IMR-90 (cell line): Measurements from ENCODE around the gene EFCC1. TPM values are rescaled to one million over a fixed set of nuclear protein-coding genes. Genes with fewer than 3 reads are reported as not detected.

ENCODE experiments used
- ATAC-seq: fragments of 200-7000 bp; cut with Tn5 transposase; 2 replicates; pipeline ENCODE4 v1.9.1; 2020; ENCODE audit warnings: low read depth, mild to moderate bottlenecking, moderate library complexity
- BruUV-seq: library from RNA; stranded (reverse); fragments of 400-500 nt; replicated peaks from 2 replicates; lab custom pipeline; 2021; lab: Mats Ljungman, UMichigan
- CTCF ChIA-PET: fragments of 300-600 bp; formaldehyde crosslinking; extraction: SDS; loops from one replicate; lab custom pipeline; 2021; ENCODE audit warnings: antibody characterized with exemption; lab: Yijun Ruan, JAX
- POLR2A ChIA-PET: fragments of 300-600 bp; sonication (Branson Sonifier 250); formaldehyde crosslinking; loops from one replicate; lab custom pipeline; 2022; ENCODE audit warnings: antibody characterized with exemption; ENCODE audit not compliant: unreplicated experiment; lab: Charles Lee
- DNase-seq: peaks from one replicate; pipeline ENCODE4 v3.0.0; 2013
- H2AFZ ChIP-seq: replicated peaks from 2 replicates; pipeline ENCODE3; 2013; ENCODE audit warnings: low read length, mild to moderate bottlenecking; ENCODE audit not compliant: poor library complexity
- H2AK5ac ChIP-seq: 2 replicates; pipeline ENCODE4 v1.6.1; 2013; ENCODE audit warnings: low read depth, low read length, inconsistent platforms
- H2AK9ac ChIP-seq: replicated peaks from 2 replicates; pipeline ENCODE3; 2013; ENCODE audit warnings: mild to moderate bottlenecking, low read depth, low read length, moderate library complexity; ENCODE audit not compliant: poor library complexity
- H2BK120ac ChIP-seq: 2 replicates; pipeline ENCODE4 v1.6.1; 2013; ENCODE audit warnings: low read depth, low read length, inconsistent platforms
- H2BK15ac ChIP-seq: 3 replicates; pipeline ENCODE4 v1.6.1; 2013; ENCODE audit warnings: low read depth, low read length, inconsistent platforms
- H2BK20ac ChIP-seq: 2 replicates; pipeline ENCODE4 v1.6.1; 2013; ENCODE audit warnings: low read depth, mild to moderate bottlenecking, inconsistent platforms, low read length, moderate library complexity
- H2BK5ac ChIP-seq: 2 replicates; pipeline ENCODE4 v1.6.1; 2013; ENCODE audit warnings: mild to moderate bottlenecking, low read depth, low read length, inconsistent platforms; ENCODE audit not compliant: poor library complexity, severe bottlenecking
- H3K14ac ChIP-seq: replicated peaks from 2 replicates; pipeline ENCODE4 v1.6.1; 2013; ENCODE audit warnings: low read depth, low read length, inconsistent platforms
- H3K18ac ChIP-seq: 2 replicates; pipeline ENCODE4 v1.6.1; 2013; ENCODE audit warnings: low read depth, low read length, control low read depth
- H3K23ac ChIP-seq: 2 replicates; pipeline ENCODE4 v1.6.1; 2013; ENCODE audit warnings: low read depth, low read length, inconsistent platforms
- H3K27ac ChIP-seq: 2 replicates; pipeline ENCODE4 v1.5.1; 2013; ENCODE audit warnings: mild to moderate bottlenecking, control low read depth, low read length; ENCODE audit not compliant: insufficient read depth
- H3K27me3 ChIP-seq: 2 replicates; pipeline ENCODE4 v1.6.1; 2013; ENCODE audit warnings: low read length; ENCODE audit not compliant: control insufficient read depth, insufficient read depth
- H3K36me3 ChIP-seq: 2 replicates; pipeline ENCODE4 v1.6.1; 2013; ENCODE audit warnings: low read length, mixed read lengths; ENCODE audit not compliant: control insufficient read depth, insufficient read depth
- H3K4ac ChIP-seq: 2 replicates; pipeline ENCODE4 v1.6.1; 2013; ENCODE audit warnings: low read depth, low read length, inconsistent platforms
- H3K4me1 ChIP-seq: 2 replicates; pipeline ENCODE4 v1.6.1; 2013; ENCODE audit warnings: low read length, mixed read lengths; ENCODE audit not compliant: control insufficient read depth, insufficient read depth
- H3K4me2 ChIP-seq: 2 replicates; pipeline ENCODE4 v1.6.1; 2013; ENCODE audit warnings: low read depth, mild to moderate bottlenecking, control low read depth, low read length, moderate library complexity
- H3K4me3 ChIP-seq: 2 replicates; pipeline ENCODE4 v1.5.1; 2013; ENCODE audit warnings: low read depth, mild to moderate bottlenecking, control low read depth, low read length, moderate library complexity; ENCODE audit not compliant: insufficient read depth
- H3K56ac ChIP-seq: 2 replicates; pipeline ENCODE4 v1.6.1; 2013; ENCODE audit warnings: low read length, inconsistent platforms; ENCODE audit not compliant: insufficient read depth; ENCODE audit errors: extremely low read depth
- H3K79me1 ChIP-seq, 2 experiments: 2 replicates each; pipeline ENCODE4 v1.6.1; 2013; ENCODE audit warnings: low read length in 2 of 2, inconsistent platforms in 1 of 2, low read depth in 1 of 2
- H3K9ac ChIP-seq: 2 replicates; pipeline ENCODE4 v1.6.1; 2013; ENCODE audit warnings: low read depth, low read length, control low read depth
- H3K9me1 ChIP-seq: 2 replicates; pipeline ENCODE4 v1.6.1; 2013; ENCODE audit warnings: low read length, inconsistent platforms; ENCODE audit not compliant: insufficient read depth
- H3K9me3 ChIP-seq: 2 replicates; pipeline ENCODE4 v1.6.1; 2013; ENCODE audit warnings: low read length; ENCODE audit not compliant: control insufficient read depth, insufficient read depth
- H4K20me1 ChIP-seq: 2 replicates; pipeline ENCODE4 v1.6.1; 2013; ENCODE audit warnings: low read length, inconsistent platforms; ENCODE audit not compliant: insufficient read depth
- H4K5ac ChIP-seq: 2 replicates; pipeline ENCODE4 v1.6.1; 2013; ENCODE audit warnings: mild to moderate bottlenecking, low read depth, low read length, control low read depth
- H4K8ac ChIP-seq, 2 experiments: 2 replicates each; pipeline ENCODE4 v1.6.1; 2013; ENCODE audit warnings: low read depth in 2 of 2, low read length in 2 of 2, control low read depth in 1 of 2, inconsistent platforms in 1 of 2
- H4K91ac ChIP-seq: 2 replicates; pipeline ENCODE4 v1.6.1; 2013; ENCODE audit warnings: low read depth, low read length, inconsistent platforms; ENCODE audit not compliant: insufficient read depth
- CHD1 ChIP-seq: IDR thresholded peaks from 2 replicates; pipeline ENCODE4 v1.6.1; 2012; ENCODE audit warnings: low read depth, low read length, improper control_type of control experiment
- CTCF ChIP-seq: conservative IDR thresholded peaks from 2 replicates; pipeline ENCODE4 v1.5.1; 2012; ENCODE audit warnings: mild to moderate bottlenecking, low read depth, low read length, improper control_type of control experiment
- MXI1 ChIP-seq: IDR thresholded peaks from 2 replicates; pipeline ENCODE4 v1.6.1; 2012; ENCODE audit warnings: low read depth, mild to moderate bottlenecking, low read length, moderate library complexity, borderline replicate concordance
- RAD21 ChIP-seq: IDR thresholded peaks from 2 replicates; pipeline ENCODE4 v1.6.1; 2012; ENCODE audit warnings: low read length, improper control_type of control experiment
- RCOR1 ChIP-seq: IDR thresholded peaks from 2 replicates; pipeline ENCODE4 v1.6.1; 2012; ENCODE audit warnings: mild to moderate bottlenecking, low read length, improper control_type of control experiment; ENCODE audit not compliant: insufficient replicate concordance
- WGBS, 2 experiments: methylation state at CpG; one replicate each; pipeline versions ENCODE4 v1.1.5 to v1.1.7; 2013; ENCODE audit warnings: missing lambda C conversion rate in 2 of 2; ENCODE audit not compliant: insufficient read length in 1 of 2; ENCODE audit errors: extremely low coverage in 2 of 2; 5-methylcytosine and 5-hydroxymethylcytosine counted together
- dilution Hi-C: fragments of 300-500 bp; cut with HindIII; formaldehyde crosslinking; loops from one replicate; pipeline ENCODE4 v1.14.3; 2018; ENCODE audit warnings: low sequenced_read_pairs; ENCODE audit not compliant: unreplicated experiment
- in situ Hi-C: fragments of 300-500 bp; cut with MboI; formaldehyde crosslinking; loops from 3 replicates; pipeline ENCODE4 v1.14.3; 2019; ENCODE audit warnings: low sequenced_read_pairs, inconsistent platforms, mixed read lengths
- intact Hi-C: fragments of 100-400 bp; cut with micrococcal nuclease; formaldehyde crosslinking; loops from 2 replicates; pipeline ENCODE4 v1.10.0; 2022
- polyA plus RNA-seq, 3 experiments: library from polyadenylated mRNA; depleted of rRNA; stranded (reverse); fragments of >200 nt; gene quantifications; 2 replicates each; pipeline ENCODE4 v1.2.3, GENCODE V29; 2012; ENCODE audit warnings: low replicate concordance in 1 of 3
- total RNA-seq: library from RNA; depleted of rRNA; stranded (reverse); fragments of >200 nt; gene quantifications from 2 replicates; pipeline ENCODE4 v1.2.3, GENCODE V29; 2012

EFCC1 gene
- total and polyA plus RNA-seq, 2 of the 4 experiments (the other 2 are of a cell fraction) = not detected

DNA sequence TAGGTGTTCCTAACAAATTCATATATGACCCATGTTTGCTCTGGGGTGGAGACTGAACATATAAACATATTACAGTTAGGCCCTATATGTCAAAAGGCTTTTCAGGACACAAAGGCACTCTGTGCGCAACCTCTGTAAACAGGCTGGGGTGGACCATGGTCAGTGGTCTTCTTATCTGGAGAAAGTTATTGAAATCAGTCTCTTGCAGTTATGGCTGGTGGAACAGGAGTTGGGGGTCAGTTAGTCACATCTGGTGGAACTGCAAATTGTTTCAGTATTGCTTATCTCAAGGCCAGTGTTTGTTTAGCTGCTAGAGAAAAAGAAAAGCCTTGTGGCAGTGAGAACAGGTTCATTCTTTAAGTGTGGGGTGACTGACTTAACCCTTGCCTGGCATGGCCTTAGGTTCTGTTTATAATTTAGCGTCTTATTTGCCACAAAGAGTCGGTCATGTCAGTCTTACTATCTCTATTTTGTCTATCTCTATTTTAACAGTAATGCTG lies 53.6 kb downstream of the EFCC1 start:
- no peaks in the 10 kb centered on the region for H4K20me1 ChIP-seq
- in situ Hi-C loops (loop anchor here (10.0 kb wide), 1 partner anchor 190 kb away; the partner anchor contains the start of gene COPG1), dilution Hi-C loops (no loop called here), intact Hi-C loops (loop anchor here (5.0 to 10.0 kb wide), 2 partner anchors 60 to 193 kb away; partner anchors contain the start of gene COPG1)
- H3K27ac ChIP-seq = no peak overlapping the region
- no peak overlapping the region for H2AFZ ChIP-seq
- H2AK9ac ChIP-seq = no peak overlapping the region
- no peaks in the 10 kb centered on the region for H3K9me1 ChIP-seq
- H3K36me3 ChIP-seq = no peaks in the 10 kb centered on the region
- no peak for TF ChIP-seq RCOR1
- no peak for TF ChIP-seq MXI1
- TF ChIP-seq RAD21 = no peak
- no peak for TF ChIP-seq CTCF
- TF ChIP-seq CHD1 = no peak
- peaks cover 2% of the 10 kb centered on the region; the same call in 1 of the 2 replicates for H3K4me1 ChIP-seq
- H3K4me3 ChIP-seq = no peak overlapping the region
- H2AK5ac ChIP-seq = no peak overlapping the region
- no peak overlapping the region for H2BK120ac ChIP-seq
- no peak overlapping the region for H2BK5ac ChIP-seq
- H2BK15ac ChIP-seq = no peak overlapping the region
- DNase-seq (no peak), ATAC-seq (no peak)
- no peaks in the 10 kb centered on the region for H3K9me3 ChIP-seq
- H4K91ac ChIP-seq = no peak overlapping the region
- H3K4me2 ChIP-seq = no peak overlapping the region
- no peak overlapping the region for H3K9ac ChIP-seq
- H4K8ac ChIP-seq = no peak overlapping the region
- no CpG with 5 or more reads among the region's 3 CpGs for WGBS, 2 experiments
- no peak overlapping the region for H3K14ac ChIP-seq
- no peak overlapping the region for H4K5ac ChIP-seq
- ChIA-PET CTCF (no interaction called here), POLR2A (no interaction called here)
- no TSS peak for BruUV-seq
- peaks cover 23% of the 10 kb centered on the region for H3K27me3 ChIP-seq
- no peak overlapping the region for H3K56ac ChIP-seq
- no peak overlapping the region for H3K23ac ChIP-seq
- no peak overlapping the region for H2BK20ac ChIP-seq
- no peak overlapping the region for H3K18ac ChIP-seq
- H3K79me1 ChIP-seq = no peaks in the 10 kb centered on the region
- no peak overlapping the region for H3K4ac ChIP-seq
